ENCODE measurements around the gene P2RX1.

DNA sequence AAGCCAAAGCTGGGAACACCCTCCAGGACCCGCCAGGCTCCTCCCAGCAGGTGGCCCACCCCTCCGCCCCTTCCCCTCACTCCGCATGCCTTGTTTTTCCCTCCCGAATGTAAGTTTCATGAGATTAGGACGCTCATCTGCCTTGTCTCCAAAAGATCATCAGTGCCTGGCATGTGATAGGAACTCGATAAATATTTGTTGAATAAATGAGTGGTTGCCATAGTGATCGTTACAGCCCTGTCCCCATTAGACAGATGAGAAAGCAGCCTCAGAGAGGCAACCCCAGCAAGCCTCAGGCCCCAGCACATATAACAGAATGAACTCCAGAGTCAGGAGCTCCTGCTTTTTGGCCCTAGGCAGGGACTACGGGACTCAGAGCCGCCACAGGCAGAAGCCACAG lies 28.5 kb downstream of the P2RX1 start:
- no peak for TF ChIP-seq EZH2phosphoT487 (IDR thresholded peaks at IDR 0.05; ENCODE audit: borderline replicate concordance, low read length)
- TF ChIP-seq, protein P1, sequence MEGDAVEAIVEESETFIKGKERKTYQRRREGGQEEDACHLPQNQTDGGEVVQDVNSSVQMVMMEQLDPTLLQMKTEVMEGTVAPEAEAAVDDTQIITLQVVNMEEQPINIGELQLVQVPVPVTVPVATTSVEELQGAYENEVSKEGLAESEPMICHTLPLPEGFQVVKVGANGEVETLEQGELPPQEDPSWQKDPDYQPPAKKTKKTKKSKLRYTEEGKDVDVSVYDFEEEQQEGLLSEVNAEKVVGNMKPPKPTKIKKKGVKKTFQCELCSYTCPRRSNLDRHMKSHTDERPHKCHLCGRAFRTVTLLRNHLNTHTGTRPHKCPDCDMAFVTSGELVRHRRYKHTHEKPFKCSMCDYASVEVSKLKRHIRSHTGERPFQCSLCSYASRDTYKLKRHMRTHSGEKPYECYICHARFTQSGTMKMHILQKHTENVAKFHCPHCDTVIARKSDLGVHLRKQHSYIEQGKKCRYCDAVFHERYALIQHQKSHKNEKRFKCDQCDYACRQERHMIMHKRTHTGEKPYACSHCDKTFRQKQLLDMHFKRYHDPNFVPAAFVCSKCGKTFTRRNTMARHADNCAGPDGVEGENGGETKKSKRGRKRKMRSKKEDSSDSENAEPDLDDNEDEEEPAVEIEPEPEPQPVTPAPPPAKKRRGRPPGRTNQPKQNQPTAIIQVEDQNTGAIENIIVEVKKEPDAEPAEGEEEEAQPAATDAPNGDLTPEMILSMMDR (IDR thresholded peaks at IDR 0.05; ENCODE audit: low read depth, low read length, poor library complexity, severe bottlenecking): no peak

All from DOHH2 (cell line).